ENCODE measurements around the gene SLC2A10. TPM values are rescaled to one million over a fixed set of nuclear protein-coding genes. Genes with fewer than 3 reads are reported as not detected.
A peak's percentile ranks its signal among the peaks of the same experiment; 100 is the strongest.

SLC2A10 gene
- total RNA-seq, 1 experiment from 2014 or later, result 13.2 TPM

GRCh38 chr20:46677608-46678007 lies 31.8 kb upstream of the SLC2A10 start:
- H3K27me3 ChIP-seq, result no peaks in the 10 kb centered on the region
- H3K9me3 ChIP-seq, result no peaks in the 10 kb centered on the region
- H3K36me3 ChIP-seq, result peaks cover 4% of the 10 kb centered on the region; the same call in 1 of the 2 replicates
- DNase-seq, result no peak
- no peak overlapping the region for H3K4me3 ChIP-seq

- H3K36me3 ChIP-seq, result peaks cover 4% of the 10 kb centered on the region; the same call in 1 of the 2 replicates
- no peaks in the 10 kb centered on the region for H3K9me3 ChIP-seq
- H3K4me3 ChIP-seq, result no peak overlapping the region
- DNase-seq, result no peak
- no peaks in the 10 kb centered on the region for H3K27me3 ChIP-seq
These were observed 30.9 kb upstream of the SLC2A10 start for GRCh38 chr20:46678516-46678915.

- no peaks in the 10 kb centered on the region for H3K9me3 ChIP-seq
- peaks cover 17% of the 10 kb centered on the region for H3K36me3 ChIP-seq
- DNase-seq, result no peak
- H3K27me3 ChIP-seq, result no peaks in the 10 kb centered on the region
- no peak overlapping the region for H3K4me3 ChIP-seq
These were observed 28.8 kb upstream of the SLC2A10 start for GRCh38 chr20:46680684-46681031.

GRCh38 chr20:46681032-46681854 lies 28.2 kb upstream of the SLC2A10 start:
- H3K9me3 ChIP-seq, result no peaks in the 10 kb centered on the region
- H3K4me3 ChIP-seq, result no peak overlapping the region
- no peak for DNase-seq
- H3K36me3 ChIP-seq, result peaks cover 23% of the 10 kb centered on the region
- no peaks in the 10 kb centered on the region for H3K27me3 ChIP-seq

- Histone ChIP-seq H3K36me3 (peaks cover 30% of the 10 kb centered on the region), H3K9me3 (no peaks in the 10 kb centered on the region), H3K27me3 (no peaks in the 10 kb centered on the region), H3K4me3 (no peak overlapping the region)
- no peak for DNase-seq
These were observed 27.2 kb upstream of the SLC2A10 start for GRCh38 chr20:46682063-46682821.

GRCh38 chr20:46683011-46683667 lies 26.3 kb upstream of the SLC2A10 start:
- no peak for DNase-seq
- H3K36me3 ChIP-seq, result peaks cover 33% of the 10 kb centered on the region
- no peaks in the 10 kb centered on the region for H3K9me3 ChIP-seq
- H3K4me3 ChIP-seq, result no peak overlapping the region
- no peaks in the 10 kb centered on the region for H3K27me3 ChIP-seq

GRCh38 chr20:46683668-46683938 lies 25.8 kb upstream of the SLC2A10 start:
- H3K4me3 ChIP-seq, result no peak overlapping the region
- H3K36me3 ChIP-seq, result peaks cover 33% of the 10 kb centered on the region
- DNase-seq, result no peak

GRCh38 chr20:46683939-46684750 lies 25.3 kb upstream of the SLC2A10 start:
- no peaks in the 10 kb centered on the region for H3K27me3 ChIP-seq
- H3K9me3 ChIP-seq, result no peaks in the 10 kb centered on the region
- H3K36me3 ChIP-seq, result peaks cover 33% of the 10 kb centered on the region
- no peak overlapping the region for H3K4me3 ChIP-seq
- DNase-seq, result no peak

More at GRCh38 chr20:46683668-46683938, 25.8 kb upstream of the SLC2A10 start:
- no peaks in the 10 kb centered on the region for H3K27me3 ChIP-seq
- no peaks in the 10 kb centered on the region for H3K9me3 ChIP-seq

- peak overlapping the region; percentile 95 for H3K4me3 ChIP-seq
- no peak for DNase-seq
- peaks cover 28% of the 10 kb centered on the region for H3K36me3 ChIP-seq
- H3K9me3 ChIP-seq, result no peaks in the 10 kb centered on the region
- H3K27me3 ChIP-seq, result no peaks in the 10 kb centered on the region
These were observed 21.0 kb upstream of the SLC2A10 start for GRCh38 chr20:46688151-46689081.

- DNase-seq, result peak; percentile 100
- Histone ChIP-seq H3K27me3 (no peaks in the 10 kb centered on the region), H3K4me3 (peak within 1 kb of the TSS; percentile 95)
These were observed 20.2 kb upstream of the SLC2A10 start, which contains the start of gene TP53RK for GRCh38 chr20:46689082-46689753. TP53RK (minus strand) TSS chr20:46689444; CDS start chr20:46689414, 30 bp downstream.

GRCh38 chr20:46689754-46690085 lies 19.7 kb upstream of the SLC2A10 start:
- H3K9me3 ChIP-seq, result no peaks in the 10 kb centered on the region
- H3K36me3 ChIP-seq, result peaks cover 25% of the 10 kb centered on the region
- no peaks in the 10 kb centered on the region for H3K27me3 ChIP-seq
- DNase-seq, result no peak
- H3K4me3 ChIP-seq, result peak overlapping the region; percentile 95

More at GRCh38 chr20:46689082-46689753, 20.2 kb upstream of the SLC2A10 start, which contains the start of gene TP53RK:
- Histone ChIP-seq H3K9me3 (no peaks in the 10 kb centered on the region), H3K36me3 (peaks cover 28% of the 10 kb centered on the region)

GRCh38 chr20:46690219-46691106 lies 19.0 kb upstream of the SLC2A10 start:
- H3K27me3 ChIP-seq, result no peaks in the 10 kb centered on the region
- peaks cover 18% of the 10 kb centered on the region for H3K36me3 ChIP-seq
- H3K9me3 ChIP-seq, result no peaks in the 10 kb centered on the region
- H3K4me3 ChIP-seq, result peak overlapping the region; percentile 95
- DNase-seq, result no peak

GRCh38 chr20:46691196-46691595 lies 18.3 kb upstream of the SLC2A10 start:
- H3K9me3 ChIP-seq, result no peaks in the 10 kb centered on the region
- no peak overlapping the region for H3K4me3 ChIP-seq
- DNase-seq, result no peak
- peaks cover 10% of the 10 kb centered on the region for H3K36me3 ChIP-seq
- no peaks in the 10 kb centered on the region for H3K27me3 ChIP-seq

- no peaks in the 10 kb centered on the region; the same call in 1 of the 2 replicates for H3K9me3 ChIP-seq
- no peaks in the 10 kb centered on the region for H3K36me3 ChIP-seq
- H3K27me3 ChIP-seq, result no peaks in the 10 kb centered on the region
- DNase-seq, result no peak
- H3K4me3 ChIP-seq, result no peak overlapping the region
These were observed 15.0 kb upstream of the SLC2A10 start for GRCh38 chr20:46694484-46694883.
